Tibial nerve (tissue), 4 donors: ENCODE data around the gene UCHL1. TPM values are rescaled to one million over a fixed set of nuclear protein-coding genes. Genes with fewer than 3 reads are reported as not detected.

Source experiments
- DNase-seq, 2 donors: peaks; one replicate each; pipeline ENCODE4 v3.0.0-alpha.2; 2019; ENCODE audit warnings: low spot score in 2 of 2
- H3K27ac ChIP-seq, 4 donors: fragments of 200-600 bp; sonication (generic) in 3 of 4; one replicate each; pipeline ENCODE4 v1.5.1; 2017 to 2019; ENCODE audit warnings: mild to moderate bottlenecking in 1 of 4
- H3K27me3 ChIP-seq, 2 donors: fragments of 200-600 bp; sonication (generic) in 1 of 2; one replicate each; pipeline versions ENCODE4 v1.5.1 to v1.6.0; 2017 to 2019
- H3K36me3 ChIP-seq, 3 donors: fragments of 200-600 bp; sonication (generic); one replicate each; pipeline ENCODE4 v1.5.1; 2018 to 2019
- H3K4me1 ChIP-seq, 4 donors: fragments of 200-600 bp; sonication (generic) in 3 of 4; one replicate each; pipeline ENCODE4 v1.5.1; 2017 to 2019
- H3K4me3 ChIP-seq, 4 donors: fragments of 200-600 bp; sonication (generic) in 3 of 4; one replicate each; pipeline ENCODE4 v1.5.1; 2017 to 2019; ENCODE audit warnings: mild to moderate bottlenecking in 1 of 4, moderate library complexity in 1 of 4
- H3K9me3 ChIP-seq, 4 donors: fragments of 200-600 bp; sonication (generic) in 3 of 4; one replicate each; pipeline ENCODE4 v1.5.1; 2017 to 2019
- EP300 ChIP-seq, 2 donors: sonication (generic); formaldehyde crosslinking; IDR thresholded peaks; one replicate each; pipeline ENCODE4 v1.6.1; 2017; ENCODE audit warnings: antibody characterized with exemption in 2 of 2, mild to moderate bottlenecking in 1 of 2
- POLR2A ChIP-seq, 2 donors: fragments of 450-650 bp; IDR thresholded peaks; one replicate each; pipeline ENCODE4 v1.6.1; 2017; ENCODE audit warnings: antibody characterized with exemption in 2 of 2, mild to moderate bottlenecking in 2 of 2, moderate library complexity in 2 of 2
- WGBS, 2 donors: methylation state at CpG; one replicate each; pipeline ENCODE4 v1.1.5; 2018; 5-methylcytosine and 5-hydroxymethylcytosine counted together
- total RNA-seq, 4 donors: library from RNA; depleted of rRNA; stranded (reverse); fragments of >200 nt; gene quantifications; one replicate each; pipeline ENCODE4 v1.1.0, GENCODE V29; 2016
- TF ChIP-seq, protein P1 (sequence below), 5 experiments: fragments of 200-600 bp in 3 of 5; fragments of 450-650 bp in 2 of 5; sonication (generic) in 3 of 5; IDR thresholded peaks; one replicate each; pipeline ENCODE4 v1.5.1; 2016 to 2019; ENCODE audit warnings: antibody characterized with exemption in 5 of 5, mild to moderate bottlenecking in 3 of 5, moderate library complexity in 2 of 5

UCHL1 gene
- total RNA-seq, 4 donors from 2014 or later = 55.9 to 204 (median 71.5) TPM

DNA sequence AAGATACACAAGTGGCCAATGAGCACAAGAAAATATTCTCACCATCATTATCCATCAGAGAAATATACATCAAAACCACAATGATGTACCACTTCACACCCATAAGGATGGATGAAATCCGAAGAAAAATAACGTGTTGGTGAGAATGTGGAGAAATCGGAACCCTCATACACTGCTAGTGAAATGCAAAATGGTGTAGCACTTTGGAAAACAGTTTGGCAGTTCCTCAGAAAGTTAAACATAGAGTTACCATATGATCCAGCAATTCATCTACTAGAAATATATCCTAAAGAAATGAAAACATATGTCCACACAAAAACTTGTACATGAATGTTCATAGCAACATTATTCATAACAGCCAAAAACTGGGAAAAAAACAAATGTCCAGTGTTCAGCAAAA, 23.9 kb upstream of the UCHL1 start:
- Histone ChIP-seq H3K4me3 (no peak overlapping the region), H3K9me3 (no peaks in the 10 kb centered on the region), H3K4me1 (no peaks in the 10 kb centered on the region), H3K27ac (no peak overlapping the region), H3K27me3 (no peaks in the 10 kb centered on the region), H3K36me3 (no peaks in the 10 kb centered on the region)
- WGBS, 2 donors = 84 to 92% methylated on average over 3 of the region's 3 CpGs
- DNase-seq = no peak
- TF ChIP-seq EP300 (IDR thresholded peaks at IDR 0.05) (no peak), POLR2A (IDR thresholded peaks at IDR 0.05) (no peak)
- TF ChIP-seq, protein P1, sequence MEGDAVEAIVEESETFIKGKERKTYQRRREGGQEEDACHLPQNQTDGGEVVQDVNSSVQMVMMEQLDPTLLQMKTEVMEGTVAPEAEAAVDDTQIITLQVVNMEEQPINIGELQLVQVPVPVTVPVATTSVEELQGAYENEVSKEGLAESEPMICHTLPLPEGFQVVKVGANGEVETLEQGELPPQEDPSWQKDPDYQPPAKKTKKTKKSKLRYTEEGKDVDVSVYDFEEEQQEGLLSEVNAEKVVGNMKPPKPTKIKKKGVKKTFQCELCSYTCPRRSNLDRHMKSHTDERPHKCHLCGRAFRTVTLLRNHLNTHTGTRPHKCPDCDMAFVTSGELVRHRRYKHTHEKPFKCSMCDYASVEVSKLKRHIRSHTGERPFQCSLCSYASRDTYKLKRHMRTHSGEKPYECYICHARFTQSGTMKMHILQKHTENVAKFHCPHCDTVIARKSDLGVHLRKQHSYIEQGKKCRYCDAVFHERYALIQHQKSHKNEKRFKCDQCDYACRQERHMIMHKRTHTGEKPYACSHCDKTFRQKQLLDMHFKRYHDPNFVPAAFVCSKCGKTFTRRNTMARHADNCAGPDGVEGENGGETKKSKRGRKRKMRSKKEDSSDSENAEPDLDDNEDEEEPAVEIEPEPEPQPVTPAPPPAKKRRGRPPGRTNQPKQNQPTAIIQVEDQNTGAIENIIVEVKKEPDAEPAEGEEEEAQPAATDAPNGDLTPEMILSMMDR (IDR thresholded peaks at IDR 0.05) = no peak

DNA sequence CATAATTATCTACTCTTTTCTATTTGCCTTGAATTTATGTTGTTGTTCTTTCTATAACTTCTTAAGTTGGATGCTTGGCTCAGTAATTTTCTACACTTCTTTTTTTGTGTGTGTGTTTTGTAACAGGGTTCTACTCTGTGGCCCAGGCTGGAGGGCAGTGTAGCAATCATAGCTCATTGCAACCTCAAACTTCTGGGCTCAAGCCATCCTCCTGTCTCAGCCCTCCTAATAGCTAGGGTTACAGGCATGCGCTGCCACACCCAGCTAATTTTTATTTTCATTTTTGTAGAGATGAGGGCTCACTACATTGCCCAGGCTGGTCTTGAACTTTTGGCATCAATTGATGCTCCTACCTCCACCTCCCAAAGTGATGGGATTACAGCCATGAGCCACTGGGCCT, 20.7 kb upstream of the UCHL1 start:
- Histone ChIP-seq H3K27me3 (no peaks in the 10 kb centered on the region), H3K27ac (no peak overlapping the region), H3K9me3 (no peaks in the 10 kb centered on the region), H3K36me3 (no peaks in the 10 kb centered on the region), H3K4me1 (no peaks in the 10 kb centered on the region), H3K4me3 (no peak overlapping the region)
- TF ChIP-seq POLR2A (IDR thresholded peaks at IDR 0.05) (no peak), EP300 (IDR thresholded peaks at IDR 0.05) (no peak)
- TF ChIP-seq, protein P1 (IDR thresholded peaks at IDR 0.05) = no peak
- WGBS, 2 donors = 92% methylated on average over 1 of the region's 1 CpG
- no peak for DNase-seq

DNA sequence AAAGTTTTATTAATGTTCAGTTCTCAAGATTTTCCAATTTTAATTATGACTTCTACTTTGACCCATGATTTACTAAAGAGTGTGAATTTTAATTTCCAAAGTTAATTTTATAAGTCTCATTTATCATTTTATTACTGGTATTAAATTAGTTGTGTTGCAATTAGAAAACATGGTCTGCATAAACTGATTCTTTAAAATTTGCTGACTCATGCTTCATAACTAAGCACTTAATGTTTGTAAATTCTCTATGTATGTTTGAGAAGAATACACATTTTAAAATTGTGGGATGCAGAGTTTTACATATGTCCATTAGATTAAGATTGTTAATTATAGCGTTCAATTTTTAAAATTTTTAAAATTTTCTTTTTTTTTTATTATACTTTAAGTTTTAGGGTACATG, 20.2 kb upstream of the UCHL1 start:
- WGBS, 2 donors = 91 to 94% methylated on average over 1 of the region's 1 CpG

DNA sequence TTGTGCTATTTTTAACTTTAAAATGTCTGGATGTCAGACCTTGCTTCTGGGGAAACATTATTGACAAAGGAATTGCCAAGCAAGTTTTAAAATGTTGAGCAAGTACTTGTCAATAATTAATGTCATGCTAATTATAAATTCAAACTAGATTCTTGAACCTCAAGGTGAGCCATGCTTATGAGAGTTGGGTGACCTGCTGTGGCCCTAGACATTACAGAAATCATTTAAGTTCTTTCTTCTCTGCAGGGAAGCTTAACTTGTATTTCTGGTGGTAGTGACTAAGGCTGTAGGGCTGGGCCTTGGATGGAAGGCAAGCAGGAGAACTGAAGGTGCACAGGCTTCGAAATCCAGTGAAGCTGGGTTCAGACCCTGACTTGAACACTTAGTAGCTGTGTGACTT, 14.8 kb upstream of the UCHL1 start:
- no peaks in the 10 kb centered on the region for H3K27me3 ChIP-seq

More for the DNA sequence above, 20.2 kb upstream of the UCHL1 start:
- no peak for DNase-seq
- H3K4me3 ChIP-seq = no peak overlapping the region
- H3K4me1 ChIP-seq = no peaks in the 10 kb centered on the region
- TF ChIP-seq, protein P1 (IDR thresholded peaks at IDR 0.05) = no peak
- TF ChIP-seq EP300 (IDR thresholded peaks at IDR 0.05) (no peak), POLR2A (IDR thresholded peaks at IDR 0.05) (no peak)
- H3K27me3 ChIP-seq = no peaks in the 10 kb centered on the region
- no peaks in the 10 kb centered on the region for H3K36me3 ChIP-seq
- H3K27ac ChIP-seq = no peak overlapping the region
- no peaks in the 10 kb centered on the region for H3K9me3 ChIP-seq

DNA sequence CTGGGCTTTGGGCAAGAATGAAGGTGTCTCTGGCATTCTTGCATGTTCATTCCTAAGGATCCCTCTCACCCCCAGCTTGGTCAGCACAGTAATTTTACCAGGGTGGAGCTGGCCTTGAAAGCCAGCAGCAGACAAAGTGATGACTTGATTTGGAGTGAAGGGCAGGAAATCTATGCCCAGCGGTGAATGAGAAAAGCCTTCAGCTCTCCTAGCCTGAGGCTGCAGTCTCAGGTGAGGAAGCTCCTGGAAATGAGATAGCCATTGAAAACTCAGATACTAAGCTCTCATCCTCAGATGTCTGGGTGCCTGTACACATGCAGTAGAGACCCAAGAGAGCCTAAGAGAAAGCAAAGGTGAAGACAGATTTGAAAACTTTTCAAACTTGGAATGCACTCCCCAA, 10.7 kb upstream of the UCHL1 start:
- Histone ChIP-seq H3K36me3 (no peaks in the 10 kb centered on the region), H3K4me3 (no peak overlapping the region), H3K27ac (no peak overlapping the region), H3K4me1 (no peaks in the 10 kb centered on the region), H3K9me3 (no peaks in the 10 kb centered on the region), H3K27me3 (peaks cover 0 to 3% of the 10 kb centered on the region in 2 donors)
- WGBS, 2 donors = 90 to 94% methylated on average over 1 of the region's 1 CpG
- no peak for TF ChIP-seq POLR2A (IDR thresholded peaks at IDR 0.05)
- TF ChIP-seq, protein P1 (IDR thresholded peaks at IDR 0.05) = no peak
- no peak for TF ChIP-seq EP300 (IDR thresholded peaks at IDR 0.05)
- no peak for DNase-seq

More for the DNA sequence above, 14.8 kb upstream of the UCHL1 start:
- Histone ChIP-seq H3K27ac (no peak overlapping the region), H3K4me1 (no peaks in the 10 kb centered on the region), H3K9me3 (no peaks in the 10 kb centered on the region), H3K4me3 (no peak overlapping the region), H3K36me3 (no peaks in the 10 kb centered on the region)
- 90 to 95% methylated on average over 1 of the region's 1 CpG for WGBS, 2 donors
- TF ChIP-seq POLR2A (IDR thresholded peaks at IDR 0.05) (no peak), EP300 (IDR thresholded peaks at IDR 0.05) (no peak)
- TF ChIP-seq, protein P1 (IDR thresholded peaks at IDR 0.05) = no peak
- DNase-seq = no peak
